Fibroblast of lung (primary cell): ENCODE measurements around the gene LPIN3. TPM values are rescaled to one million over a fixed set of nuclear protein-coding genes. Genes with fewer than 3 reads are reported as not detected.
A peak's percentile ranks its signal among the peaks of the same experiment; 100 is the strongest.

Experiments used
- DNase-seq, 2 donors: peaks; one replicate each; pipeline versions ENCODE4 v3.0.0 to v3.0.0-alpha.2; 2010; ENCODE audit warnings: low read depth in 2 of 2
- H2AFZ ChIP-seq: 2 replicates; pipeline ENCODE4 v1.5.1; 2012; ENCODE audit warnings: low read length, control low read depth, inconsistent platforms
- H3K27ac ChIP-seq: 2 replicates; pipeline ENCODE4 v1.5.1; 2011; ENCODE audit warnings: low read length, control low read depth; ENCODE audit not compliant: insufficient read depth
- H3K27me3 ChIP-seq: 2 replicates; pipeline ENCODE4 v1.5.1; 2011; ENCODE audit warnings: mild to moderate bottlenecking, low read length; ENCODE audit not compliant: control insufficient read depth, insufficient read depth
- H3K36me3 ChIP-seq: 2 replicates; pipeline ENCODE4 v1.5.1; 2011; ENCODE audit warnings: low read length; ENCODE audit not compliant: control insufficient read depth, insufficient read depth
- H3K4me1 ChIP-seq: 2 replicates; pipeline ENCODE4 v1.5.1; 2011; ENCODE audit warnings: low read length; ENCODE audit not compliant: control insufficient read depth, insufficient read depth; ENCODE audit errors: extremely low read depth
- H3K4me2 ChIP-seq: 2 replicates; pipeline ENCODE4 v1.5.1; 2011; ENCODE audit warnings: low read length, control low read depth; ENCODE audit not compliant: insufficient read depth; ENCODE audit errors: extremely low read depth
- H3K4me3 ChIP-seq, 4 experiments: fragments of 200-600 bp in 1 of 4; sonication (generic) in 1 of 4; replicated peaks in 1 of 4; 2 replicates each; pipeline ENCODE4 v1.5.1; 2011 to 2016; ENCODE audit warnings: low read length in 4 of 4, low read depth in 3 of 4, mild to moderate bottlenecking in 3 of 4, control low read depth in 2 of 4, inconsistent platforms in 1 of 4, mixed read lengths in 1 of 4; ENCODE audit not compliant: insufficient read depth in 1 of 4; ENCODE audit errors: control extremely low read depth in 1 of 4
- H3K79me2 ChIP-seq: 2 replicates; pipeline ENCODE4 v1.5.1; 2012; ENCODE audit warnings: mild to moderate bottlenecking, low read length, inconsistent platforms; ENCODE audit not compliant: control insufficient read depth, insufficient read depth
- H3K9ac ChIP-seq: 2 replicates; pipeline ENCODE4 v1.5.1; 2011; ENCODE audit warnings: mild to moderate bottlenecking, low read length, control low read depth; ENCODE audit not compliant: insufficient read depth
- H3K9me3 ChIP-seq: 2 replicates; pipeline ENCODE4 v1.5.1; 2012; ENCODE audit warnings: low read depth, low read length; ENCODE audit not compliant: control insufficient read depth, insufficient read depth
- H4K20me1 ChIP-seq: 2 replicates; pipeline ENCODE4 v1.5.1; 2011; ENCODE audit warnings: low read length; ENCODE audit not compliant: control insufficient read depth, insufficient read depth; ENCODE audit errors: extremely low read depth
- EZH2 ChIP-seq: IDR thresholded peaks from 2 replicates; pipeline ENCODE4 v1.5.1; 2012; ENCODE audit warnings: low read length, control low read depth, mild to moderate bottlenecking; ENCODE audit errors: missing control alignments
- polyA minus RNA-seq: library from RNA; depleted of rRNA, polyadenylated mRNA; stranded (reverse); fragments of >200 nt; gene quantifications from 2 replicates; pipeline ENCODE4 v1.2.3, GENCODE V29; 2011; ENCODE audit warnings: low replicate concordance
- polyA plus RNA-seq, 2 donors: library from polyadenylated mRNA; depleted of rRNA in 1 of 2; stranded (reverse) in 1 of 2; unstranded in 1 of 2; fragments of >200 nt; gene quantifications; 2 replicates each; pipeline ENCODE4 v1.2.1, GENCODE V29; 2011 to 2012; ENCODE audit warnings: missing spikeins in 1 of 2
- total RNA-seq: library from RNA; depleted of rRNA; stranded (reverse); fragments of >200 nt; gene quantifications from 2 replicates; pipeline ENCODE4 v1.2.1, GENCODE V29; 2014
- TF ChIP-seq, protein P1 (sequence below), 2 donors: IDR thresholded peaks in 1 of 2; conservative IDR thresholded peaks in 1 of 2; 1 replicate in 1 of 2; 2 replicates in 1 of 2; pipeline ENCODE4 v1.5.1; 2011 to 2012; ENCODE audit warnings: low read length in 2 of 2, control low read depth in 1 of 2, inconsistent platforms in 1 of 2, low read depth in 1 of 2, mild to moderate bottlenecking in 1 of 2

LPIN3 gene, protein sequence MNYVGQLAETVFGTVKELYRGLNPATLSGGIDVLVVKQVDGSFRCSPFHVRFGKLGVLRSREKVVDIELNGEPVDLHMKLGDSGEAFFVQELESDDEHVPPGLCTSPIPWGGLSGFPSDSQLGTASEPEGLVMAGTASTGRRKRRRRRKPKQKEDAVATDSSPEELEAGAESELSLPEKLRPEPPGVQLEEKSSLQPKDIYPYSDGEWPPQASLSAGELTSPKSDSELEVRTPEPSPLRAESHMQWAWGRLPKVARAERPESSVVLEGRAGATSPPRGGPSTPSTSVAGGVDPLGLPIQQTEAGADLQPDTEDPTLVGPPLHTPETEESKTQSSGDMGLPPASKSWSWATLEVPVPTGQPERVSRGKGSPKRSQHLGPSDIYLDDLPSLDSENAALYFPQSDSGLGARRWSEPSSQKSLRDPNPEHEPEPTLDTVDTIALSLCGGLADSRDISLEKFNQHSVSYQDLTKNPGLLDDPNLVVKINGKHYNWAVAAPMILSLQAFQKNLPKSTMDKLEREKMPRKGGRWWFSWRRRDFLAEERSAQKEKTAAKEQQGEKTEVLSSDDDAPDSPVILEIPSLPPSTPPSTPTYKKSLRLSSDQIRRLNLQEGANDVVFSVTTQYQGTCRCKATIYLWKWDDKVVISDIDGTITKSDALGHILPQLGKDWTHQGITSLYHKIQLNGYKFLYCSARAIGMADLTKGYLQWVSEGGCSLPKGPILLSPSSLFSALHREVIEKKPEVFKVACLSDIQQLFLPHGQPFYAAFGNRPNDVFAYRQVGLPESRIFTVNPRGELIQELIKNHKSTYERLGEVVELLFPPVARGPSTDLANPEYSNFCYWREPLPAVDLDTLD
- total RNA-seq (3.1 and 5.1 TPM in 2 replicates), polyA plus RNA-seq (3.0 and 4.7 TPM in 2 replicates), polyA minus RNA-seq (8.4 and 14.7 TPM in 2 replicates)
- polyA plus RNA-seq (2012): 4.4 and 6.7 TPM in 2 replicates

DNA sequence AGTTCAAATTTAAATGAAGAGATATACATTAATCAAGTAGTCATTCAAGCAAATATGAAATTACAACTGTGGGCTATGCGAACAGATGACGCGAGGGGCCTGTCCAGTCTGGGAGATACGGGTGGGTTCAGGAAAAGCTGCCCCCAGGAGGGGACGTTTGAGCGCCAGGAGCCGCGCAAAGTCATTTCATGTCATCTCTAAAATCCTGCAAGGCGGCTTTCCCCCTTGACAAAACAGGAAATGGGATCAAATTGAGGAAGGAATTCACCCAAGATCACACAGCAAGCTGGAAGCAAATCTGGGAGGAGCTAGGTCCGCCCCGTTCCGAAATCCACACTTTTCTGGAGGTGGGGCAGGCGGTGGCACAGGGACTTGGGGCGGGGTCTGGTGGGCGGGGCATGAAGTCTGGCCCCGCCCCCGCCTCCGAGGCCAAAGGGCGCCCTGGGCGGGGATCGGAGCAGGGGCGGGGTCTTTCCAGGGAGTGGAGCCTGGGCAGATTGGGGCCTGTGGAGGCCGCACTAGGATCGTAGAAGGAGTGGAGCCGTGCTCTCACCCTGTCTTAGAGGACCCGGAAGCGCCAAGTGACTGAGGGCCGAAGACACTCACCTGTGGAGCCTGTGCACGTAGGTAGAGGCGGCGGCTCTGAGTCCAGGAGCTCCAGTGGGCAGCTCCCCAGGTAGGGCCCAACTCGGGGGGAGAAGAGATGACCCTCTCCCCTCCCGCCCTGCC is at the start of gene LPIN3:
Gene LPIN3 (plus strand): TSS at position 495 of the 729 bp plus-strand sequence. CDS start 4,983 bp downstream, outside the sequence.
- Histone ChIP-seq H3K79me2 (no peaks in the 10 kb centered on the region), H3K27ac (peak within 1 kb of the TSS; percentile 43), H3K4me3 (peak within 1 kb of the TSS; percentile 37 to 70 (median 48)), H3K9ac (peak within 1 kb of the TSS; percentile 48), H3K27me3 (no peaks in the 10 kb centered on the region), H3K4me1 (no peaks in the 10 kb centered on the region), H4K20me1 (no peaks in the 10 kb centered on the region), H3K4me2 (peak within 1 kb of the TSS; percentile 61), H3K9me3 (no peaks in the 10 kb centered on the region), H3K36me3 (no peaks in the 10 kb centered on the region), H2AFZ (peak within 1 kb of the TSS; percentile 80)
- peak; percentile 58 to 91 for DNase-seq
- TF ChIP-seq, protein P1, sequence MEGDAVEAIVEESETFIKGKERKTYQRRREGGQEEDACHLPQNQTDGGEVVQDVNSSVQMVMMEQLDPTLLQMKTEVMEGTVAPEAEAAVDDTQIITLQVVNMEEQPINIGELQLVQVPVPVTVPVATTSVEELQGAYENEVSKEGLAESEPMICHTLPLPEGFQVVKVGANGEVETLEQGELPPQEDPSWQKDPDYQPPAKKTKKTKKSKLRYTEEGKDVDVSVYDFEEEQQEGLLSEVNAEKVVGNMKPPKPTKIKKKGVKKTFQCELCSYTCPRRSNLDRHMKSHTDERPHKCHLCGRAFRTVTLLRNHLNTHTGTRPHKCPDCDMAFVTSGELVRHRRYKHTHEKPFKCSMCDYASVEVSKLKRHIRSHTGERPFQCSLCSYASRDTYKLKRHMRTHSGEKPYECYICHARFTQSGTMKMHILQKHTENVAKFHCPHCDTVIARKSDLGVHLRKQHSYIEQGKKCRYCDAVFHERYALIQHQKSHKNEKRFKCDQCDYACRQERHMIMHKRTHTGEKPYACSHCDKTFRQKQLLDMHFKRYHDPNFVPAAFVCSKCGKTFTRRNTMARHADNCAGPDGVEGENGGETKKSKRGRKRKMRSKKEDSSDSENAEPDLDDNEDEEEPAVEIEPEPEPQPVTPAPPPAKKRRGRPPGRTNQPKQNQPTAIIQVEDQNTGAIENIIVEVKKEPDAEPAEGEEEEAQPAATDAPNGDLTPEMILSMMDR (conservative IDR thresholded peaks at IDR 0.05 in 1 of 2, IDR thresholded peaks at IDR 0.05 in 1 of 2; ENCODE audit: low read depth in 1 of 2, low read length in 2 of 2): peak; percentile 10 to 24
- no peak for TF ChIP-seq EZH2

DNA sequence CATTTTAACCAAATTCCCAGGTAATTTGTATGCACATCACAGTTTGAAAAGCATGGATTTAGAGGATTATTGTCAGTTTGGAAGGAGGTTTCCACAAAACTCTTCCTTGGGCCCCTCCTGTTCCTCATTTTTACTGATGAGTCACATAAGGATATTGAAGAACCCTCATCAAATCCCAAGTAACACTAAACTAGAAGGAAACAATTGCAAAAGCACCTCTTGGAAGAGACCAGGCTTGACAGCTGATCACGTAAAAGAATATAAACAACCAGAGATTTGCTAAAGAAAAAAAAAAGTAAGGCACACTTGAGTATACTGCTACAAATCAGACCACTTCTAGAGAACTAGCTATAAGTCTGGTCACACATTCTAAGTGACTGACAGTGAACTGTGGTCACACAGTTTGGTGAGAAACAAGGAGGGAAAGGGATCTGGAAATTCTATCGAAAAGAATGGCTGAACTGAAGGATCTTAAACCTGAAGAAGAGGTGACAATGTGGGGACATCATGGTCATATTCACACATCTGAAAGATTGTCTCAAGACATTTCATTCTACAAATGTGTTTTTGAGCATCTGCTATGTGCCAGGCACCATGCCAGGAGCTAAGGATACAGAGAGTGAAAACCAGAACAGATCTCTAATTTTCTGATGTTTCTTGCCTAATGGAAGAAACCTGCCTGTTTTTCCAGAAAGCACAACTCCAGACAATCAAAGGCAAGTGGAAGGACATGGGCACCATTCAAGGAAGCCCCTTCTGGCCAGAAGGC is 47.2 kb upstream of the LPIN3 start:
- H3K9ac ChIP-seq: no peak overlapping the region

More for the DNA sequence above, 47.2 kb upstream of the LPIN3 start:
- DNase-seq: peak in 1 of 2 donors; percentile 88
- Histone ChIP-seq H3K9me3 (no peaks in the 10 kb centered on the region), H3K79me2 (peaks cover 56% of the 10 kb centered on the region), H3K27me3 (no peaks in the 10 kb centered on the region), H3K36me3 (no peaks in the 10 kb centered on the region), H2AFZ (no peak overlapping the region), H4K20me1 (no peaks in the 10 kb centered on the region), H3K4me2 (peak overlapping the region; percentile 13), H3K27ac (no peak overlapping the region), H3K4me1 (peaks cover 4% of the 10 kb centered on the region), H3K4me3 (peak overlapping the region in 1 of 4 experiments; percentile 17)
- no peak for TF ChIP-seq EZH2
- TF ChIP-seq, protein P1 (conservative IDR thresholded peaks at IDR 0.05 in 1 of 2, IDR thresholded peaks at IDR 0.05 in 1 of 2; ENCODE audit: low read depth in 1 of 2, low read length in 2 of 2): no peak
